GM23338 (cell line): ENCODE measurements around the gene NIFK. TPM values are rescaled to one million over a fixed set of nuclear protein-coding genes. Genes with fewer than 3 reads are reported as not detected.

Experiments used
- ATAC-seq: fragments of 200-7000 bp; cut with Tn5 transposase; 3 replicates; pipeline ENCODE4 v1.9.1; 2020
- DNase-seq: peaks from one replicate; pipeline ENCODE4 v3.0.0-alpha.2; 2015; ENCODE audit warnings: low spot score
- H2AFZ ChIP-seq: fragments of 200-600 bp; sonication (generic); 2 replicates; pipeline ENCODE4 v1.8.0; 2016; ENCODE audit warnings: antibody characterized with exemption, mild to moderate bottlenecking, moderate library complexity
- H3F3A ChIP-seq: fragments of 200-600 bp; sonication (generic); replicated peaks from 2 replicates; pipeline ENCODE4 v1.8.0; 2017; ENCODE audit warnings: antibody characterized with exemption, mixed run types, low read depth
- H3K27ac ChIP-seq: fragments of 200-600 bp; sonication (generic); 2 replicates; pipeline ENCODE4 v1.6.1; 2016; ENCODE audit warnings: low read depth
- H3K27me3 ChIP-seq: fragments of 200-600 bp; sonication (generic); 2 replicates; pipeline ENCODE4 v1.8.0; 2016; ENCODE audit warnings: mild to moderate bottlenecking, mixed run types, moderate library complexity; ENCODE audit not compliant: insufficient read depth
- H3K36me3 ChIP-seq: fragments of 200-600 bp; sonication (generic); 2 replicates; pipeline ENCODE4 v1.8.0; 2016; ENCODE audit warnings: mild to moderate bottlenecking; ENCODE audit not compliant: insufficient read depth
- H3K4me1 ChIP-seq: fragments of 200-600 bp; sonication (generic); 2 replicates; pipeline ENCODE4 v1.8.0; 2016; ENCODE audit warnings: mild to moderate bottlenecking, moderate library complexity; ENCODE audit not compliant: insufficient read depth
- H3K4me2 ChIP-seq: fragments of 200-600 bp; sonication (generic); 2 replicates; pipeline ENCODE4 v1.7.1; 2017; ENCODE audit warnings: mixed run types
- H3K4me3 ChIP-seq: fragments of 200-600 bp; sonication (generic); 2 replicates; pipeline ENCODE4 v1.6.1; 2016; ENCODE audit warnings: mixed run types
- H3K79me2 ChIP-seq: fragments of 200-600 bp; sonication (generic); replicated peaks from 2 replicates; pipeline ENCODE4 v1.8.0; 2017; ENCODE audit warnings: mild to moderate bottlenecking; ENCODE audit not compliant: insufficient read depth
- H3K9me2 ChIP-seq: fragments of 200-600 bp; sonication (generic); 2 replicates; pipeline ENCODE4 v1.8.0; 2017; ENCODE audit not compliant: insufficient read depth
- H4K20me1 ChIP-seq: fragments of 200-600 bp; sonication (generic); replicated peaks from 2 replicates; pipeline ENCODE4 v1.8.0; 2017; ENCODE audit warnings: mild to moderate bottlenecking; ENCODE audit not compliant: insufficient read depth
- H3K27ac Mint-ChIP-seq: 2 replicates; pipeline ENCODE4 v1.8.0; 2020; ENCODE audit warnings: inconsistent platforms, mild to moderate bottlenecking, moderate library complexity, mixed read lengths
- H3K27me3 Mint-ChIP-seq: 3 replicates; pipeline ENCODE4 v1.8.0; 2022; ENCODE audit warnings: low read depth, mild to moderate bottlenecking, moderate library complexity, mixed read lengths, inconsistent platforms; ENCODE audit not compliant: insufficient read depth, poor library complexity
- H3K36me3 Mint-ChIP-seq: 3 replicates; pipeline ENCODE4 v1.8.0; 2021; ENCODE audit warnings: low read depth, mild to moderate bottlenecking, inconsistent platforms, moderate library complexity, mixed read lengths
- H3K4me1 Mint-ChIP-seq: 3 replicates; pipeline ENCODE4 v1.8.0; 2020; ENCODE audit warnings: mild to moderate bottlenecking, inconsistent platforms, mixed read lengths
- H3K4me3 Mint-ChIP-seq: 3 replicates; pipeline ENCODE4 v1.8.0; 2021; ENCODE audit warnings: moderate library complexity, mild to moderate bottlenecking, inconsistent platforms, mixed read lengths
- H3K9me3 Mint-ChIP-seq: 3 replicates; pipeline ENCODE4 v1.8.0; 2020; ENCODE audit warnings: moderate library complexity, mild to moderate bottlenecking, inconsistent platforms, mixed read lengths
- CREB1 ChIP-seq: fragments of 250-450 bp; sonication (Bioruptor Pico); IDR thresholded peaks from 2 replicates; pipeline ENCODE4 v1.5.0; 2020; ENCODE audit warnings: low read depth, mild to moderate bottlenecking, moderate library complexity
- EZH2 ChIP-seq: fragments of 200-600 bp; sonication (generic); IDR thresholded peaks from one replicate; pipeline ENCODE4 v1.8.0; 2017; ENCODE audit warnings: antibody characterized with exemption, mild to moderate bottlenecking, low read depth; ENCODE audit not compliant: unreplicated experiment
- EZH2phosphoT487 ChIP-seq: fragments of 200-600 bp; sonication (generic); IDR thresholded peaks from one replicate; pipeline ENCODE4 v1.8.1; 2018; ENCODE audit warnings: antibody characterized with exemption; ENCODE audit not compliant: unreplicated experiment
- NANOG ChIP-seq: IDR thresholded peaks from 2 replicates; pipeline ENCODE4 v1.6.1; 2016; ENCODE audit warnings: antibody characterized with exemption, borderline replicate concordance
- POLR2AphosphoS5 ChIP-seq: IDR thresholded peaks from 2 replicates; pipeline ENCODE4 v1.6.1; 2016; ENCODE audit warnings: antibody characterized with exemption, low read depth
- REST ChIP-seq: IDR thresholded peaks from one replicate; pipeline ENCODE4 v1.6.1; 2018; ENCODE audit warnings: antibody characterized with exemption; ENCODE audit not compliant: unreplicated experiment
- STAT1 ChIP-seq: IDR thresholded peaks from one replicate; pipeline ENCODE4 v1.6.1; 2016; ENCODE audit warnings: antibody characterized with exemption; ENCODE audit not compliant: unreplicated experiment
- ZNF114 ChIP-seq: fragments of 250-450 bp; sonication (Bioruptor Pico); IDR thresholded peaks from 2 replicates; pipeline ENCODE4 v1.5.0; 2020; ENCODE audit warnings: mild to moderate bottlenecking, moderate library complexity
- ZNF331 ChIP-seq: fragments of 250-450 bp; sonication (Bioruptor Pico); IDR thresholded peaks from 2 replicates; pipeline ENCODE4 v1.5.0; 2020; ENCODE audit warnings: low read depth, mild to moderate bottlenecking, moderate library complexity
- ZNF462 ChIP-seq: fragments of 250-450 bp; sonication (Bioruptor Pico); IDR thresholded peaks from 2 replicates; pipeline ENCODE4 v1.5.0; 2020; ENCODE audit warnings: mild to moderate bottlenecking, moderate library complexity
- polyA plus RNA-seq: library from polyadenylated mRNA; unstranded; fragments of >200 nt; fragmentation: Nextera tagmentation; extraction: Ambion mirVana; gene quantifications from 2 replicates; pipeline ENCODE4 v1.2.1, GENCODE V29; 2016
- total RNA-seq: library from RNA; depleted of rRNA; stranded (reverse); fragments of >200 nt; shearing (Covaris generic); gene quantifications from 2 replicates; pipeline ENCODE4 v1.2.3, GENCODE V29; 2014

Gene NIFK
- total and polyA plus RNA-seq, 2 experiments from 2014 or later, result 106 to 289 TPM

GRCh38 chr2:121741450-121741849 lies 4.8 kb upstream of the NIFK start (continued):
- TF ChIP-seq CREB1, result no peak
- no peak for TF ChIP-seq STAT1
- no peak for TF ChIP-seq EZH2
- no peak for TF ChIP-seq ZNF114 (CRISPR knock-in tag)
- TF ChIP-seq EZH2phosphoT487, result no peak
- TF ChIP-seq POLR2AphosphoS5, result no peak

GRCh38 chr2:121740973-121741372 lies 4.3 kb upstream of the NIFK start:
- TF ChIP-seq ZNF462 (CRISPR knock-in tag), result no peak
- no peak for TF ChIP-seq ZNF114 (CRISPR knock-in tag)
- no peak for TF ChIP-seq CREB1
- TF ChIP-seq ZNF331 (CRISPR knock-in tag), result no peak
- no peak for TF ChIP-seq POLR2AphosphoS5
- TF ChIP-seq EZH2, result no peak
- no peak for TF ChIP-seq NANOG
- TF ChIP-seq REST, result no peak
- TF ChIP-seq STAT1, result no peak
- TF ChIP-seq EZH2phosphoT487, result no peak
- Histone ChIP-seq H3K79me2 (peaks cover 7% of the 10 kb centered on the region), H3K9me2 (no peaks in the 10 kb centered on the region), H2AFZ (no peak overlapping the region), H3K27me3 (no peaks in the 10 kb centered on the region), H4K20me1 (peaks cover 5% of the 10 kb centered on the region), H3K4me3 (no peak overlapping the region), H3K4me2 (no peak overlapping the region), H3K36me3 (no peaks in the 10 kb centered on the region), H3F3A (peaks cover 8% of the 10 kb centered on the region), H3K27ac (no peak overlapping the region), H3K4me1 (peaks cover 3% of the 10 kb centered on the region)
- ATAC-seq, result no peak
- no peak overlapping the region for H3K4me3 Mint-ChIP-seq
- peaks cover 9% of the 10 kb centered on the region for H3K27me3 Mint-ChIP-seq
- H3K27ac Mint-ChIP-seq, result no peak overlapping the region
- H3K36me3 Mint-ChIP-seq, result peaks cover under 1% of the 10 kb centered on the region; the same call in 2 of the 3 replicates
- peaks cover 6% of the 10 kb centered on the region; the same call in 2 of the 3 replicates for H3K4me1 Mint-ChIP-seq
- no peaks in the 10 kb centered on the region; the same call in 2 of the 3 replicates for H3K9me3 Mint-ChIP-seq
- no peak for DNase-seq
